Adrenal gland (tissue), 5 donors: Measurements from ENCODE around the gene HDAC4.

Experiments
- CTCF ChIP-seq, 6 experiments: fragments of 450-650 bp in 4 of 6; fragments of 200-600 bp in 2 of 6; sonication (generic) in 1 of 6; IDR thresholded peaks; 1 replicate in 5 of 6; 2 replicates in 1 of 6; pipeline versions ENCODE4 v1.5.1 to v1.8.0; 2016 to 2021; ENCODE audit warnings: antibody characterized with exemption in 6 of 6, mild to moderate bottlenecking in 2 of 6, moderate library complexity in 1 of 6
- POLR2A ChIP-seq, 2 donors: fragments of 450-650 bp; IDR thresholded peaks; one replicate each; pipeline ENCODE4 v1.6.1; 2017; ENCODE audit warnings: antibody characterized with exemption in 2 of 2, mild to moderate bottlenecking in 2 of 2, moderate library complexity in 1 of 2
- donor health status: DM: no; HTN: no; CAD: no.

- TF ChIP-seq CTCF (IDR thresholded peaks at IDR 0.05) (no peak), POLR2A (IDR thresholded peaks at IDR 0.05) (no peak)
These were observed 144.5 kb downstream of the HDAC4 start for GRCh38 chr2:239256350-239256743.
